ENCODE results near the gene FTO.

The FTO gene

DNA sequence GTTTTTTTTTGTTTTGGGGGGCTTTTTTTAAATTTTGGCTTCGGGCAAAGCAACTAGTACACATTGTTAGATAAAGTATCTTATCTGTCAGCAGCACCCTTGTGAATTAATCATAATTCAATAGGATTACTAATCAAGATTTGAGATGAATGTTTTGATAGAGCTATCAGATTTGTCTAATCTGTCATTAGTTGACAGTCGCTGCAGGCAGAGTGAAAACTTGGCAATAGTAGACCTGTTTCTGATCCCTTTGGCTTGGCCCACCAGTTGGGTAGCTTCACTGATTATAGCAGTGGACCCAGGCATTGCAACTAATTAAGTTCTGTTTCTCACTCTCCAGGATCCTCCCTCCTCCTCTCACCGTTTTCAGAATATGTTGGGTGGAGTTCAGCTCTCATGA is 324.0 kb downstream of the FTO start:
- no peak for DNase-seq

DNA sequence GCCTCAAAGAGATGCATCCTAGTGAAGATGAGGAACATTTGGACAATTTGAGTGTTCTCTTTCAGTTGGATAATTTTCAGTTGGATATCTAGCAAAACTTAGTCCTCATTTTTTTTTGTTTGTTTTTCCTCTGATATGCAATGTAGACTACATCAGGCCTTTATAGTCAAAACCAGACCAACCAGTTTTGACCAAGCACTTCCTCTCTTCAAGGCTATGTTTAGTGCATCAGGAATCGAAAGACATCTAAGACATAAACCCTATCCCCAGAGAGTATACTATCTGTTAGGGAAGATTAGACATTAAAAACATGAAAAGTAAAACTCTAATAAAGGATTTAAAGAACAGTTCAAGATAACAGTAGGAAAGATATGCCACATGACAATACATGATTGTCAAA is 326.5 kb downstream of the FTO start:
- no peak for DNase-seq

DNA sequence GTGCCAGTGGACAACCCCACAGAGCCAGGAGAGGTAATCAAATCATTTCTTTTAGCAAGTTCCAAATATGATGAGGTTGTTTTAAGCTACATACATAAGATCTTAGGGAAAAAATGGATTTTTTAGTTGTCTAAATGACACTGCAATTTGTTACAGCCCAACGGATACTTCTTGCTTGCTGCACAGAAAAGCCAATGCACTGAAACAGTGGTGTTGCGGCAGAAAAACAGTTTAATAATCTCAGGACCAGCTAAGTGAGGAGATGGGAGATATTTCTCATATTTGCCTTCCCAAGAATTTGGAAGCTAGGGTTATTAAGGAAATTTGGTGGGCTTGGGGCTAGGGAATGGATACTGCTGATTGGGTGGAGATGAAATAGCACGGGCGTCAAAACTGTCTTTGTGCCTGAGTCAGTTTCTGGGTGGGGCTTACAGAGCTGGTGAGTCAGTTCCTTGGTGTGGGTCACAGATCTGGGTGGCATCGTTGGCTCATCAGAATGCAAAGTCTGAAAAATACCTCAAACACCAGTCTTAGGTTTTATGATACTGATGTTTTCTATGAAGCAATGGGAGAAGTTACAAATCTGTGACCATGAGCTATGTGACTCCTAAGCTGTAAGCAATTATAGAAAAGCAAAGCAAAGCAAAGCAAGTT is 327.3 kb downstream of the FTO start:
- DNase-seq, result no peak

DNA sequence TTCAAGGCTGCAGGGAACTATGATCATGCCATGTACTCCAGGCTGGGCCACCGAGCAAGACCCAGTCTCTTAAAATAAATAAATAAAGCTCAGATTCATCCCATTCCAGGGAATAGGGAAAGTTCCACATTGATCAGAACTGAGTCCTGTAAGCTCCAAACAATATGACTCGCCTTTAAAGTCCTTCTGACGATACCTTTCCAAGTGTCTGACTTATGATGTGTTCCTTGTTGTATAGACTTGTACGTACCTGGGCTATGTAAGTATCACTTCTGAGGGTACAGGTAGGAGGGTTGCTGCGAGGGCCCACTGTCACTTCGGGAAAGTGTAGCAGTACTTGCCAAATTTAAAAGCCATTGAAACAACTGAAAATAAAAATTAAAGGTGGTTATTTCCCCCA is 329.8 kb downstream of the FTO start:
- DNase-seq, result no peak

DNA sequence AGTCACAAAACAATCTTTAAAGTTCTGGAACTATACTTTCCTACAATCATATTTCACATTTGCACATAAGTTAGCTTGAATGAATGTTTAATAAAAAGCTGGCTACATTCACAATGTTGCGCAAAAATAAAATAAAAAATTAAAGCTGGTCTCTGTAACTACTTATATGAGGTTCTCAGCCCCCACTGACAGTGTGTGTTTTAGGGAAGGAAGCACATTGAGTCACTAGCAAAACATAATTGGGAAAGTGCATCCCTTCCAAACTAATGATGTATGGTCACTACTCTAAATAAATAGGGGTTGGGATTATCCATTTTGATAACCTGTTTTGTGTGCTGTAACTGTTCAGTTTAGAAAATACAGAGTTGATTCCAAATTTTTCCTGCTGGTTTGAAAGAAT is 330.7 kb downstream of the FTO start:
- no peak for DNase-seq

DNA sequence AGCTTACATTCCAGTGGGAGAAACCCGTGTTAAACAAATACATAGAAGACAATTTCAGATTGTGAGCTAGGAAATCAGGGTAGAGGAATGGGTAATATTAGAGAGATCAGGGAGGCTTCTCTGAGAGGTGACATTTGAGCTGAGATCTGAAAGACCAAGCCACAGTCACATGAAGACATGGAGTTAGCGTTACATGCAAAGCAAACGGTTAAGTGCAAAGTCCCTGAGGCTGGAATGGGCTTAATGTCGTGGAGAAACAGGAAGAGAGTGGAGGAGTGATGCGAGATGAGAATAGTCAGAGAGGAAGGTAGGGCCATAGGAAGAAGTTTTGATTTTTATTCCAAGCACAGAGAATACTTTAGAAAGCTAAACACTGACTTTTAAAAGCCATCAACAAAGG is 336.5 kb downstream of the FTO start:
- no peak for DNase-seq

DNA sequence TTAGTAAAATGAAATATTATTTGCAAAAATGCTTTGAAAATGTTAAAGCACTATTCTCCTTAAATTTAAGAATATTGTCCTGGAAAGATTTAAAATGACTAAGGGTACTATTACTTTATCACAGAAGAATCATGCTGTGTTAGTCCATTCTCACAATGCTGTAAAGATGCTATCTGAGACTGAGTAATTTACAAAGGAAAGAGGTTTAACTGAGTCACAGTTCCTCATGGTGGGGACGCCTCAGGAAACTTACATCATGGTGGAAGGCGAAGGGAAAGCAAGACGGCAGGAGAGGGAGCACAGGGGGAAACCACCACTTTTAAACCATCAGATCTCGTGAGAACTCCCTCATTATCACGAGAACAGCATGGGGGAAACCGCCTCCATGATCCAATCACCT is 337.0 kb downstream of the FTO start:
- no peak for DNase-seq

DNA sequence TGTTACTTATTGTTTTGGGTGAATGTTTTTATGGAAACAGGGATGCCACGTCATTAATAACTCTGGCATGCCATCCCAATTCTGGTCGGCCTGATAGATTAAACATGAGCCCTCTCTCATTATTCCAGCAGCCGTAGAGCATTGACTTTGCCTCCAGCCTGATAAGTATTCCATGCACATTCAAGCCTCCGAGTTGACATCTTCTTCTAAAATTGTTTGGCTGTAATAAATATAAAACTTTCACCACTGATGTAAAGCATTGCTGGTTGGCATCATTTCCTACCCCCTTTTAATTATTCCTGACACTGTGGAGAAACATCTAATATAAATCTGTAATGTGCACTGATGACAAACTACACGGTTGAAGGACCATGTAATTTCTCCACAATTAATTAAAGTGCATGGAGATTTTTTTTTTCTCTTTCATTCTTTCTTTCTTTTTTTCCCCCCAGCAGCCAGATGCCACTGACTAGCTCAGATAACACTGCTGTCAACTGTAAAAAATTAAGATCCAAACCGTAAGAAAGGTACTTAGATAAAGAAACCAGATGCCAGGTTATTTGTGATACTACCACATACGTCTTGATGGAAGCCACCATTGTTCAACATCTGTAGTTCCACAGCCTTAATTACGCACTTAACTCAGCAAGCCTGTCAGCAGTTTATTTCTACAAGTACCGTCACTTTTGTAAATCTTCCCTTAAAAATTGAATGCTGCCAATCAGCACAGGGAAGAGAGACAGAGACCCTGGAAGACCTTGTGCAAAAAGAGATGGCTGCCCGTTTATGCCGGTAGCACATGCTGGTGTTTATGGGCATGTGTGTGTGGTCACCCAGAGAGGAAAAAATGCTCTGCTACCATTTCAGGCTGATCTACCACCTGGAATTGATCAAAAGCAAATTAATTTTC is 344.9 kb downstream of the FTO start:
- no peak for DNase-seq

DNA sequence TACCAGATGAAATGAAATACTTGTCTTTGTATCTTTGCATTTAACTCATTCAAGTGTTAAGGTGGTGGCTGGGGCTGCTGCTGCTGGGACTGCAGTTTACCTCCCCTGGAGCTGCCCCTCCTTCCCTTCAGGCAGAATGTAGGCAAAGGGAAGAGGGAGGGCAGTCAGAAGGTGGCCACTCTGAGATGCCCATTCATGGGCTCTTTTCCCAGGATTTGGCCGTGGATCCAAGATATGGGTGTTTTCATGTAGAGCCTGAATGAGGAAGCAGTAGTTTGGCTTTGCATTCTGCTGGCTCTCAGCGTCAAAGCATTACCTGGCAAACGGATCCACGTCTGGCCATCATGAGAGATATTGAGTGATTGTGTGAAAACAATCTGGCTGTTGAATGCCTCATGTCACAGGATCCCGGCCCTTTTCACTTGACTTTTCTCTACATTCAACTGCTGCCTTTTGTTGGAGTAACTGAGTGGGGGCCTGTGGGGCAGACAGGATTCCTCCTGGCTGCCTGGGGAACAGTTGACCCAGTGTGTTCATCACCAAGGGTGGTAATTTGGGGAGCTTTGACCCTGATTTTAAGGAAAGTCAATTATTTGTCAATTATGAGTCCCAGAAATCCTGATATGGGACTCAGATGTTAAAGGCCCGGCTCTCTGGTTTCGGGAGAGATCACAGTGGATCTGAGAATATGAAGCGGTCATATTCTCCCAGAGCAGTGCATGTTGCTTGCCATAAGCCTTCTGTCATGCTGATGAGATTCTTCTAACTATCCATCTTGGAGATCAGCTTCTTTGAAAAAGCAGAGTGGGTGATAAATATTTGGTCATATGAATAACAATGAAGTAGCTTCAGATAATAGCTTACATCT is 345.9 kb downstream of the FTO start:
- no peak for DNase-seq

DNA sequence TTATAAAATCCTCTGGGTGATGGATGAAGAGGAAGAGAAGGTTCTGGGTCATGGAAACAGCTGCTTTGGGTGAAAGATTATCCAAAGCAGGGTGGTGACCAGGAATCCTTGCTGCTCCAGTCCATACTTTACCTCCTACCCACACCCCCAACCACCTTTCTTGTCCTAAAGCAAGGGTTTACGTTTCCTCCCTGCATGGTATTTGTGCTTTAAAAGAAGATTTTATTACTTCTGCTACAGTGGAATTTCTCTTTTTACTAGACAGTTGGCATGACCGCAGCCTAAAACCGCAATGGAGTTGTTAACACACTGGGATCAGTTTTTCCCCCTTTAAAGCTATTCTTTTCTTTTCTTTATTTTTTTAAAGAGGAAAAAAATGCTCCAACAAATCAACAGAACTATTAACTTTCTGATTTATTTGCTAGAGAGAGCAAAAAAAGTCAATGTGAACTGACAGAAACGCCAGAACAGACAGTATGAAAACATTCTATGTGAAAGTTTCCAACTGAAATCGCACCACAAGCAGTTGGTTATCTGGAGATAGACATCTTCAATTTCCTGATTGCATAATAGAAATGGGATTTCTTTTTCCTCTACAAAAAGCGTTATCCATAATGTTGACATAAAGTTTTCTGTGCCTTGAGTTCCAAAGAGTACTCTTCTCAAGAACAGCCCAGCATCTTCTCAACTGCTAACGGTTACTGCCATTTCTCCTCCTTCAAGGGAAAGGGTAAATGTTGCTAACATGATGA is 346.7 kb downstream of the FTO start:
- DNase-seq, result no peak

DNA sequence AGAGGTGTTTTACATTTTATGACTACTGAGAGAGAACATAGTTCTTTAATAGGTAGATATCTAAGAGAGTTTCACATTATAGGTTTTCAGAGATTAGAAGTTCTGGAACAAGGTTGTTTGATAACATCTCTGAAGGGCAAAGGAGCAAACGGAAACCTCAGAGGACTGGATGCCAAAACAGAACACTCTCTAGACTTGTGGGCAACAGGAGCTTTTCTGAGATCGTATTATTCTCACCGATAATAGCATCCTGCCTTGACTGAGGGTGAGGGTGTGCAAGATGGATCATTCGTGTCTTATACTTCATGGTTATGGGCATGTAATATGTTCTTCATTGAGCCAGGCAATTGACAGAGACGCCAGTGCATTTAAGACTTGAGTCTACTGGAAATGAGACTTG is 347.9 kb downstream of the FTO start:
- DNase-seq, result no peak

DNA sequence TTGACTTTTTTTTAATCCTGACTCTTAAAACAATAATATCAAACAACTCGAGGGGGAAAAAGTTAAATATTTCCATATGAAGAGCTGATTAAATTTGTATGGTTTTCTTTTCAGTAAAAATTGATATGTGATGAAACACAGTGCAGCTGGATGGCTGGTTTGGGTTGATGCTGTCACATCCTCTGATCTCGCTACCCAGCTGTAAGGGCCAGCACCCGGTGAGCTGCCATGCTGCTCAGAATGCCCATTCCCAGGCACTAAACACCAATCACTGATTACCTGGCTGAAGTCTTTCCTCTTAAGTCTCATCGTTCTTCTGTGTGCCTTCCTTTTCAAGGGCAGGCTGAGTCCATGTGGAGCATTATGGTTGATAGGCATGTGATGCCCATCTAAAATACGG is 348.3 kb downstream of the FTO start:
- no peak for DNase-seq

DNA sequence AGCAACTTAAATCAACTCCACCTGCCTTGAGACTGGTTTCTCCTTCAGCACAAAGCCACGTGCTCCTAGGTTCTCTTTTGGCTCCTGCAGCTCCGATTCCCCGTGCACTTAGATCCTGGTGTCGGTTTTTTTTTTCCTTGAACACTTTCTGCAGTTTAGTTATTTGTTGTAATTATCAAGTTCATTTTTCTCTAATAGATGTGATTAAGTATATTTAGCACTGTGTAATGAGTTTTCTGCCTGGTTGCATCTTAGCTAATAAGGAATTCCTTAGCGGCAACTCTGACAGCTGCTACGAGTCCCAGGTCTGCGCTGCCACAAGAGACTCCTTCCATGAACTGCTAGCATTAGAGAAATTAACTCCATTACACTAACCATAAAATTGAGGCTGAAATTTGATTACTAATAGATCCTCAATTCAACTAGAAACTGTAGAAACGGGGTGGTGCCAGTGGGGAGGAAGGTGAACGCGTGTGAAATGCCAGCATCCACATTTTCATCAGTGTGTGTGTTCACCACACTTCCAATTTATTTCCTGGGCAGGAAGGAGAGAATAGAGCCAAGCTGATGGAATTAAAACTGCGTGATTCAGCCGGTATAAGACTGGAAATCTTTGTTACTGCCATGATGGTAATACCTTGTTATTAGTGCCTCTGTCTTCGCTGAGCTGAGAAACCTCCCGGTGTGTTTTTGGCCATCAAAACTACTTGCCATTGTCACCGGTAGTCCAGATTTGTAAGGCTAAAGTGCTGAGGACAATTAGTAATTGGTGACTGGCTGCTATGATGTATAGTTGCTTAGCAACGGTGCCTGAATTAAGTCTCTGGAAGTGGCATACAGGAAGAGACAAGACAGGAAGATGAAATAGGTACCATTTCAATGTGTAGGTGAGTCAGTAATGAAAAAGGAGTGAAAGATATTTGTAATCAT is 350.2 kb downstream of the FTO start:
- DNase-seq, result no peak

DNA sequence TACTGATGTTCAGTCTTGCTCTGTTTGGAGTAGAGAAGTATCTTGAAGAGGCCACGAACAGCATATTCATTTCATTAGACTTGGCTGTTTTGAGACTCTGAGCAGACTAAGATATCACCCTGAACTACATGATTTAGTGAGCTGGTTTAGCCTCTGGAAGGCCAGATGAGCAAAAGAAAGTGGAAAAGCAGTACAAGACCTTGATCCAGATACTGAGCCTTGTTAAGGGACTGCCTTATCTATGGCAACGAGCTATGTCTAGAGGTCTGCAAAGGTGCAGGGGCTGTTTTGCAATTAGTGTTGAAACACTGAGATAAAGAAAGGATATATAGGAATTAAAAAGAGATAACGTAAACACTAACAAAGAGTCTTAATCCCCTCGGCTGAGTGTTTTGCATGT is 351.2 kb downstream of the FTO start:
- no peak for DNase-seq

DNA sequence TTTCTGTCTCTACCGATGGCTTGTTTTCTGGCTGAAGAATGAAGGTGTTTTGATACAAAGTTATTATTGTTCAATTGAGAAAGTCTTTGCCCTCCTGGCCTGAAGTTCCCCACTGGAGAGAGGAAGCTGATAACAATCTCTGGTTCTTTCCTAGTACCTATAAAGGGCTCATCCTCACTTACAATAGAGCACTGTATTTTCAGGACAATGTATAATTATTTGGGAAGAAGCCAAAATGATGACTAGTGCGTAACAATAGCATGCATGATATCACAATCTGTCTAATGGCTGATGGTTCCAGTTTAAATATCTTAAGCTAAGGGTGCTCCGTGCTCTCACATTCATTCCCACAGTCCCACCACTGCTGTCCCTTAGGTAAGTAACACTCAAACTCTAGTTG is 351.9 kb downstream of the FTO start:
- DNase-seq, result no peak

DNA sequence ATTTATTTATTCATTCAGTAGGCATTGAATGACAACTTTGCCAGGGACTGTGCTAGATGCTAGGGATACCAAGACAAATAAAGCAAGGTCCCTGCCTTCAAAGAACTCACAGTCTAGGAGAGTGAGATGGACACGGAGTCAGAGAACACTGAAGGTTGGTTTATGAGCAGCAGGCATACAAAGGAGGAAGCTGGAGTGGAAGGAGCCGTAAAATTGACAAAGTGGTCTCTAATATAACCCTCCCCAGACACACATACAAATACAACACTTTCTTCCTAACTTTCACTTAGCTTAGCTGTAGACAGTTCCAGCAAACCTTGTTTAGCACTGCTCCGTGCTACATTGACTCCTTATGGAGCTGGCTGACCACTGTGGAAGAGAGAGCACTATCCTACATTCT is 353.0 kb downstream of the FTO start:
- no peak for DNase-seq

DNA sequence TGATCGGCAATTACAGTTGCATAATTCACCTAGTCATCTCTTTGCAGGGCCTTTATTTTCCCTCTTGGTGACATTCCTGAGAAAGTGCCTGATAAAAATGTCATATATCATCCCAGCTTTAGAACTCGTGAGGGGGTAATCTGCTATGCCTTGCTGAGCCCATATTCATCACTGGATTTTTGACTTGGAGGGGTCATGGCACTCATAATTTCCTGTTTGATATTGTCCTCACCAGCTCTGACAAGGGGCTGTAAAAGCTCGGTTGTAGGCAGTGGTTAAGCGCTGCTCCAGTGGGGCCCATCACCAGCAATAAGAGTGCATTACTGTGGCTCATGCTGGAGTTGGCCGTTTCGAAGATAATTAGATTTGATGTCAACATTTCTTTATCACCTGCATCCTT is 355.4 kb downstream of the FTO start:
- DNase-seq, result no peak

DNA sequence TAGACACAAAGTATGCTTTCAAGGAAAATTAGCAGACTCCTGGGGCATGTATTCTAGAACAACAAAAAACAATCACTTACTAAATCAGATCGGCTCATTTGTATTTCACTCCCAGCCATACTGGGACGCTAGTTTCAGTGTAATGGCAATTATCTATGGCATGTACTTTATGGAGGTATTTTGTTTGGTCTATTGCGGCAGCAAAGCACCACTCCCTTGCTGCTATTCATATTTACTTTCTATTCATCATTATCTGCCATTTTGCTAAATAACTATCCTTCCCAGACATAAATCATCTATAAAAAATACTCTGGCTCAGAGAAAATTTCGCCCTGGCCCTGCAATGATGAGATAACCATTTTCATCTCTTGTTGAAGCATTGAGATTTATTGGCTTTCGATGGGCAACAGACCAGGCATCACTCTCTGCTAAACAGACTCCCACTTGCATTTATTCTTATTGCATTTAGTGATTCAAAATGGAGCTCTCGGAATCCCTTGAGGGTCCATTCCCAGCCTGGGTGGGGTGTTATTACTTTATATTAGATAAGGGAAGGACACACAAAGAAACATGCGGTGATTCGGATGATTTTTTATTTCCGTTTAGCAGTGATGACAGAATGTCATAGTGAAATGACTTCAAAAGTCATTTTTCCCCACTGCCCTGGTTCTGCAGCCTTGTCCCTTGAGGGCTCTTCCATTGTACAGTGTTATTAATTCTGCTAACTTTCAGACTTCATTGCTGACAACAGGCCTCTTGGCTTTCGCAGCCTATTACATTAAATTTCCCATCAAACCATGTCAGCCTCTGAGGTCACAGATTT is 356.9 kb downstream of the FTO start:
- DNase-seq, result no peak

DNA sequence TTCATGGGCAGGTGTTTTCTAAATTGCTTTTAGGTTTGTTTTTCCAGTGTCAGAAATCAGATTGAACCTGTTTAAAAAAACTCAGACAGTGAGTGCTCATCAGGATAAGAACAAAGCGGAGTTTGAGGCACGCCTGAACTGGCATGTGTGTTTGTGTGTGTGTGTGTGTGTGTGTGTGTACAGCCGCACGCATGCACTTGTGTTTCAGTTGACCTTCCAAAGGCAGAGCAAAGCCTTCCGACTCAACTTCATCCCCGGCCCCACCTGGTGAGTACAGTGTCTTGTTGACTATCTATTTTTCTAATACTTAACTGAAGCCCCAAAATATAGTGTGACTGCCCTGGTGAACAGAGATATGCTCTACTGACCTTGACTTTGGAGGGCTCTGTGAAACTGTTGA is 357.5 kb downstream of the FTO start:
- DNase-seq, result no peak

DNA sequence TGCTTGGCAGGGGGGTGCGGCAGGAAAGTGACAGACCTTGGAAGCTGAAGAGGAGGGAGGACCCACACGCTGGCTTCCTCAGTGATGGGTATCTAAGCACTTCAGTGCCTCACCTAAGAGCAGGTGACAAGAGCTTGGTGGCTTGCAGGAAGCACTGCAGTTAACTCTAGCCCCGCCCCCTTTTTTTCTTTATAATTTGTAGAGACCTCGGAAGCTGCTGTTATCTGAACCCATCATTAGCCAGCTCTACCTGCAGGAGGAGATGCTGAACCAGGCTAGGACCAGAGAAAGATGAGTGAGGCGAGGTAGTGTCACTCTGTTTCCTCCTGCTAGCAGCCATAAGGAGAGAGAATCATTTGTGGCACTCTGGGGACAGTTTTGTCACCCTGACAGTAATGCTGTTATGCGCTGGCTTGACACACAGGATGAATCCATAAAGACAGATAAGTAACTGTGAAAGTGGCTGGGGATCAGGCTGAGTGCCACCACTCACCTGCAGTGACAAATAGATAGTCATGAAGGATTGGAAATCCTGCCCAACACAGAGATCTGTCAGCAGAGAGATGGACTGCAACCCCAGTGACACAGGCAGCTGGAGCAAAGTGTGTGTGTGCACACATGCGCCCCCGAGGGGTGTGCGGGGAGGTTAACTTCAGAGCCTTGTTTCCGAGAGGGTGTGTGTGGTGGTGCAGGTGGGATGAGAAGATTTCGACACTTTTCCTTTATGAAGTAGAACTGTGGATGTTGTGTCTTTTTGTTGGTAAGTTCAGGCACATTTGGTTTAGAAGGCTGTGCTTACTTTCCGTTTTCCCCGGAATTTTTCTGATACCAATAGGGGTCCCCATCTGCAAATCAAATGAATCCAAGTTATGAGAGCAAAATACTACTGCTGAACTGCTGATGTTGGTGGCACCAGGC is 358.7 kb downstream of the FTO start:
- DNase-seq, result no peak
